K562 (cell line): Measurements from ENCODE around the gene LMBRD1. TPM values are rescaled to one million over a fixed set of nuclear protein-coding genes. Genes with fewer than 3 reads are reported as not detected.
A peak's percentile ranks its signal among the peaks of the same experiment; 100 is the strongest.

Experiments
- BCOR ChIP-seq: fragments of 450-650 bp; IDR thresholded peaks from 2 replicates; pipeline ENCODE4 v1.6.1; 2016
- CREB3 ChIP-seq: fragments of 450-650 bp; conservative IDR thresholded peaks from 2 replicates; pipeline ENCODE4 v1.6.1; 2016; ENCODE audit warnings: missing genetic modification characterization, low read depth, mild to moderate bottlenecking, missing compliant biosample characterization, moderate library complexity
- CUX1 ChIP-seq: fragments of 200-800 bp; sonication (Bioruptor generic); IDR thresholded peaks from 2 replicates; pipeline ENCODE4 v1.6.1; 2016; ENCODE audit warnings: missing genetic modification characterization, missing compliant biosample characterization
- E2F5 ChIP-seq: sonication (generic); formaldehyde crosslinking; IDR thresholded peaks from 2 replicates; pipeline ENCODE4 v1.8.0; 2022; ENCODE audit warnings: mild to moderate bottlenecking, missing genetic modification reagents
- FOXO4 ChIP-seq: fragments of 450-650 bp; formaldehyde crosslinking; IDR thresholded peaks from 2 replicates; pipeline ENCODE4 v1.4.0; 2020; ENCODE audit warnings: mild to moderate bottlenecking, moderate library complexity
- FOXP1 ChIP-seq: sonication (generic); formaldehyde crosslinking; IDR thresholded peaks from 2 replicates; pipeline ENCODE4 v1.8.0; 2022; ENCODE audit warnings: mild to moderate bottlenecking, missing genetic modification reagents
- HBP1 ChIP-seq: fragments of 450-650 bp; formaldehyde crosslinking; IDR thresholded peaks from 2 replicates; pipeline ENCODE4 v1.4.0; 2022; ENCODE audit warnings: missing genetic modification characterization
- KDM4B ChIP-seq, 2 experiments: fragments of 450-650 bp in 1 of 2; sonication (generic) in 1 of 2; IDR thresholded peaks; 2 replicates each; pipeline ENCODE4 v1.6.1; 2016 to 2017; ENCODE audit warnings: borderline replicate concordance in 2 of 2, antibody characterized with exemption in 1 of 2, low read depth in 1 of 2, mild to moderate bottlenecking in 1 of 2
- MBD2 ChIP-seq: sonication (generic); IDR thresholded peaks from 2 replicates; pipeline ENCODE4 v1.6.1; 2016; ENCODE audit warnings: low read depth, borderline replicate concordance
- POLR2G ChIP-seq: fragments of 200-400 bp; formaldehyde crosslinking; IDR thresholded peaks from 2 replicates; pipeline ENCODE4 v1.6.1; 2017; ENCODE audit warnings: low read depth, mild to moderate bottlenecking, antibody characterized with exemption, low read length, moderate library complexity
- RBFOX2 ChIP-seq: fragments of 200-400 bp; formaldehyde crosslinking; IDR thresholded peaks from 2 replicates; pipeline ENCODE4 v1.6.1; 2017; ENCODE audit warnings: low read depth, mild to moderate bottlenecking, low read length, moderate library complexity
- TEAD1 ChIP-seq, 2 experiments: fragments of 450-650 bp in 1 of 2; sonication (generic) in 1 of 2; formaldehyde crosslinking; IDR thresholded peaks; 2 replicates each; pipeline versions ENCODE4 v1.4.0 to v1.8.0; 2020 to 2022; ENCODE audit warnings: mild to moderate bottlenecking in 2 of 2, missing genetic modification reagents in 1 of 2
- XRCC5 ChIP-seq: fragments of 200-400 bp; formaldehyde crosslinking; IDR thresholded peaks from 2 replicates; pipeline ENCODE4 v1.6.1; 2017; ENCODE audit warnings: low read depth, mild to moderate bottlenecking, low read length
- ZFP36 ChIP-seq: fragments of 150-350 bp; IDR thresholded peaks from 2 replicates; pipeline ENCODE4 v1.6.1; 2018; ENCODE audit warnings: low read length, low read depth; ENCODE audit not compliant: partially characterized antibody
- ZKSCAN3 ChIP-seq: fragments of 250-450 bp; sonication (Bioruptor Pico); IDR thresholded peaks from 2 replicates; pipeline ENCODE4 v1.4.0; 2020
- ZNF444 ChIP-seq: fragments of 250-450 bp; sonication (Bioruptor Pico); IDR thresholded peaks from 2 replicates; pipeline ENCODE4 v1.4.0; 2020; ENCODE audit warnings: mild to moderate bottlenecking, moderate library complexity
- polyA plus RNA-seq, 8 experiments: library from polyadenylated mRNA; depleted of rRNA in 4 of 8; stranded (reverse) in 5 of 8; unstranded in 3 of 8; fragments of >200 nt; fragmentation: Nextera tagmentation in 2 of 8; fragmentation: Illumina TruSeq in 1 of 8; extraction: Ambion mirVana in 2 of 8; extraction: Trizol in 1 of 8; gene quantifications; 2 replicates each; pipeline versions ENCODE4 v1.2.1 to v1.2.3, GENCODE V29; 2011 to 2014; ENCODE audit warnings: inconsistent platforms in 1 of 8, missing spikeins in 1 of 8
- total RNA-seq, 7 experiments: library from RNA; depleted of rRNA in 6 of 7; stranded (reverse); fragments of >200 nt in 6 of 7; fragmentation: Illumina TruSeq in 2 of 7; extraction: Trizol in 2 of 7; gene quantifications; 2 replicates each; pipeline versions ENCODE4 v1.2.1 to v1.2.3, GENCODE V29; 2011 to 2021; ENCODE audit warnings: low replicate concordance in 1 of 7

Gene LMBRD1
- total and polyA plus RNA-seq, 9 of the 15 experiments (the other 6 are each of a cell fraction or from before 2014, with no cell fraction given) = 14.0 to 85.2 (median 26.5) TPM

DNA sequence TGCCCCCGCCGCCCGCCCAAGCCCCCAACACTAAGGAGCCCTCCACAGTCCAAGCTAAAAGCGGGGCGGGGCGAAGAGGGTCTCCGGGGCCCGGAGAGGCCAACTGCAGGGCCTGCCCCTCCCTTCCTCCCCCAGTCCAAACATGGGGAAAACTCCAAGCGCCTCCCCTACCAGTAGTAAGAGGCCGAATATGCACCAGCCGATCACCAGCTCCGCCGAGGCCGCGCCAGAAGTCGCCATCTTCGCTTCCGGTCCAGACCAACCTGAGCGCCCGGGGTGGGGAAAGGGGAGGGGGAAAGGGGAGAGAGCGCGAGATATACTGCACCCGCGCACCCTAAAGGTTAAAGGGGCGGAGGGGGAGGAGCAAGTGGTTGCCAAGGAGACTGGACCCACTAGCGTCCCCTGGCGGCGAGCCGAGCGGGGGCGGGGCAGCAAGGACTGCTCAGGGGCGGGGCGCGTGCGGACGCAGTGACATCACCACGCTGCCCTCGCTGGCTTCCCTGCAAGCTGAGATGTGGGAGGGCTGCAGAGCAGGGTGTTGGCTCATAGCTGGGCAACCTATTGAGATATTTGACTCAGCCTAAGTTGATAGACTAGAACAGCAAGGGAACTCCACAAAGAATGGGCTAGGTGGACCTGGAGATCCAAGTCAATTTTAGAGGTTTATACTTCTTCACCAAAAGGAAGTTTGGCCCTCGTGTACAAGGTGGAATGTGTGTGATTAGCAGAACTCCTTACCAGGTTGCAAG, at the start of gene LMBRD1 (continued):
- TF ChIP-seq FOXP1 (CRISPR knock-in tag) (peak; percentile 53; the same call in 1 of the 2 replicates), RBFOX2 (peak; percentile 86), BCOR (no peak), CREB3 (no peak), MBD2 (0 out of 2 replicates have a peak, but pooled peaks have one; percentile 56), HBP1 (CRISPR knock-in tag) (no peak), XRCC5 (peak; percentile 69; the same call in 1 of the 2 replicates), TEAD1 (CRISPR knock-in tag; IDR thresholded peaks at IDR 0.05) (0 out of 4 replicates have a peak, but pooled peaks of 1 of the 2 experiments have one; percentile 40), POLR2G (peak; percentile 88), E2F5 (CRISPR knock-in tag) (no peak), ZKSCAN3 (CRISPR knock-in tag) (no peak), ZNF444 (no peak), CUX1 (CRISPR knock-in tag) (no peak), FOXO4 (CRISPR knock-in tag) (no peak), ZFP36 (no peak), KDM4B (IDR thresholded peaks at IDR 0.05; ENCODE audit: borderline replicate concordance in 2 of 2, low read depth in 1 of 2) (no peak)
